Heart left ventricle (tissue), 13 donors: Measurements from ENCODE around the gene INPP1.

Experiments
- POLR2A ChIP-seq, 2 donors: fragments of 450-650 bp; IDR thresholded peaks; one replicate each; pipeline ENCODE4 v1.6.1; 2017; ENCODE audit warnings: antibody characterized with exemption in 2 of 2, mild to moderate bottlenecking in 2 of 2, moderate library complexity in 2 of 2
- TF ChIP-seq, protein P1 (sequence below), 12 donors: fragments of 200-600 bp; sonication (generic) in 4 of 12; IDR thresholded peaks; one replicate each; pipeline versions ENCODE4 v1.5.0 to v1.8.0; 2018 to 2022; ENCODE audit warnings: antibody characterized with exemption in 12 of 12, mild to moderate bottlenecking in 5 of 12
- donor health status: ischemic (EF 13 %, LVEDD 7.1; RV severe dilation, severe dysfunction).
- donor health status: DM: no; HTN: yes; CAD: no.
- donor health status: DM: no; HTN: no; CAD: no.
- donor health status: ischemic (EF 25% LVEDD 6.9; RV normal size, moderate dysfunction).
- donor health status: ischemic (EF 25% LVEDD 5.7; RV mildly dilated, moderate dysfunction).
- donor health status: ischemic (EF 35%, LVEDD 5.7; RV mildly dilated, moderate dysfunction).
- donor health status: nonischemic (EF 11% LVEDD 7.7; RV severe dilation, severe dysfunction).
- donor health status: DM: yes; HTN: yes; CAD: no.
- donor health status: PGD.
- donor health status: ischemic (EF 29% LVEDD 5.4; RV normal size, mild dysfunction).
- donor health status: nonischemic (EF 23%, LVEDD 6.1; RV moderate dilation, normal function).

DNA sequence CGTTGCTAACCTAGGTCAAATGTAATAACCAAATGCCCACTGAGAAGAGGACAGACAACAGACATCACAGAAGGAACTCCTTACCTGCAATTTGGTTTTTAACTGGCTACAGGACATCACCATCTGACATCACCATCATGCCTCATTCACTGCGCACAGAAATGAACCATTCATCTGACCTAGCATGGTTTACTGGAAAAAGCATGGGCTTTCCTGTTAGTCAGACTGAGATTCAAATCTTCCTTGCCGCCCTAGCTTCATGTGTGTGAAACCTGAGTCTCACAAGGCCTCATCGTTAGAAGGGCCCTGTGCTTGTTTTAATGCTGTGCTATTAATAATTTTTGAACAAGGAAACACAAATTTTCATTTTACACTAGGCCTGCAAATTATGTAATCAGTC, 22.7 kb upstream of the INPP1 start:
- TF ChIP-seq, protein P1, sequence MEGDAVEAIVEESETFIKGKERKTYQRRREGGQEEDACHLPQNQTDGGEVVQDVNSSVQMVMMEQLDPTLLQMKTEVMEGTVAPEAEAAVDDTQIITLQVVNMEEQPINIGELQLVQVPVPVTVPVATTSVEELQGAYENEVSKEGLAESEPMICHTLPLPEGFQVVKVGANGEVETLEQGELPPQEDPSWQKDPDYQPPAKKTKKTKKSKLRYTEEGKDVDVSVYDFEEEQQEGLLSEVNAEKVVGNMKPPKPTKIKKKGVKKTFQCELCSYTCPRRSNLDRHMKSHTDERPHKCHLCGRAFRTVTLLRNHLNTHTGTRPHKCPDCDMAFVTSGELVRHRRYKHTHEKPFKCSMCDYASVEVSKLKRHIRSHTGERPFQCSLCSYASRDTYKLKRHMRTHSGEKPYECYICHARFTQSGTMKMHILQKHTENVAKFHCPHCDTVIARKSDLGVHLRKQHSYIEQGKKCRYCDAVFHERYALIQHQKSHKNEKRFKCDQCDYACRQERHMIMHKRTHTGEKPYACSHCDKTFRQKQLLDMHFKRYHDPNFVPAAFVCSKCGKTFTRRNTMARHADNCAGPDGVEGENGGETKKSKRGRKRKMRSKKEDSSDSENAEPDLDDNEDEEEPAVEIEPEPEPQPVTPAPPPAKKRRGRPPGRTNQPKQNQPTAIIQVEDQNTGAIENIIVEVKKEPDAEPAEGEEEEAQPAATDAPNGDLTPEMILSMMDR (IDR thresholded peaks at IDR 0.05): no peak
- TF ChIP-seq POLR2A (IDR thresholded peaks at IDR 0.05): no peak
